Activated CD4-positive, alpha-beta T cell treated with anti-CD3 and anti-CD28 coated beads, Interleukin-10, Interleukin-2, amounts not matched to agents 100 ng/mL and 50 ng/mL, durations not matched to agents 16 hours and 8 hours (primary cell): ENCODE results near the gene PTPRG.

Experiments used
- DNase-seq: peaks from one replicate; pipeline ENCODE4 v3.0.0-alpha.2; 2020

PTPRG gene

GRCh38 chr3:62135741-62136140, 574.4 kb downstream of the PTPRG start:
- DNase-seq, result no peak

- DNase-seq, result no peak
These were observed 578.6 kb downstream of the PTPRG start for GRCh38 chr3:62139957-62140356.

- DNase-seq, result no peak
These were observed 581.1 kb downstream of the PTPRG start for GRCh38 chr3:62142331-62143085.

GRCh38 chr3:62143843-62144450, 582.6 kb downstream of the PTPRG start:
- no peak for DNase-seq

GRCh38 chr3:62144482-62144881, 583.1 kb downstream of the PTPRG start:
- no peak for DNase-seq

GRCh38 chr3:62145086-62145757, 583.9 kb downstream of the PTPRG start:
- peak; percentile 3 for DNase-seq

GRCh38 chr3:62149539-62149938, 588.2 kb downstream of the PTPRG start:
- DNase-seq, result no peak

GRCh38 chr3:62149962-62150361, 588.6 kb downstream of the PTPRG start:
- no peak for DNase-seq

- no peak for DNase-seq
These were observed 590.2 kb downstream of the PTPRG start for GRCh38 chr3:62151591-62151990.

- DNase-seq, result no peak
These were observed 591.9 kb downstream of the PTPRG start for GRCh38 chr3:62153231-62153630.

- no peak for DNase-seq
These were observed 593.2 kb downstream of the PTPRG start for GRCh38 chr3:62154457-62155148.

GRCh38 chr3:62159056-62159708, 597.8 kb downstream of the PTPRG start:
- no peak for DNase-seq

GRCh38 chr3:62159709-62160092, 598.3 kb downstream of the PTPRG start:
- no peak for DNase-seq

GRCh38 chr3:62161371-62161770, 600.0 kb downstream of the PTPRG start:
- no peak for DNase-seq

- DNase-seq, result no peak
These were observed 602.8 kb downstream of the PTPRG start for GRCh38 chr3:62164196-62164595.

- no peak for DNase-seq
These were observed 603.4 kb downstream of the PTPRG start for GRCh38 chr3:62164746-62165145.

- no peak for DNase-seq
These were observed 606.3 kb downstream of the PTPRG start for GRCh38 chr3:62167566-62168262.

- DNase-seq, result no peak
These were observed 607.0 kb downstream of the PTPRG start for GRCh38 chr3:62168356-62168755.

GRCh38 chr3:62169906-62170660, 608.7 kb downstream of the PTPRG start:
- DNase-seq, result no peak

- no peak for DNase-seq
These were observed 610.4 kb downstream of the PTPRG start for GRCh38 chr3:62171789-62172188.

GRCh38 chr3:62172199-62172598, 610.8 kb downstream of the PTPRG start:
- no peak for DNase-seq
